CD4-positive, CD25-positive, alpha-beta regulatory T cell (primary cell): ENCODE data around the gene CCDC174. TPM values are rescaled to one million over a fixed set of nuclear protein-coding genes. Genes with fewer than 3 reads are reported as not detected.

Source experiments
- ATAC-seq, 2 donors: fragments of 150-1000 bp; cut with Tn5 transposase; one replicate each; pipeline ENCODE4 v1.10.0; 2021; ENCODE audit warnings: low read depth in 2 of 2, moderate number of reproducible peaks in 2 of 2, moderate library complexity in 1 of 2
- DNase-seq, 3 donors: peaks; one replicate each; pipeline versions ENCODE4 v3.0.0 to v3.0.0-alpha.2; 2012 to 2022; ENCODE audit warnings: mixed read lengths in 1 of 3
- H3K27ac ChIP-seq: one replicate; pipeline ENCODE4 v1.7.0; 2013; ENCODE audit warnings: mild to moderate bottlenecking, low read length; ENCODE audit not compliant: insufficient read depth, poor library complexity, severe bottlenecking
- H3K27me3 ChIP-seq: one replicate; pipeline ENCODE4 v1.7.0; 2013; ENCODE audit warnings: low read length; ENCODE audit not compliant: control insufficient read depth, insufficient read depth
- H3K36me3 ChIP-seq: one replicate; pipeline ENCODE4 v1.7.0; 2013; ENCODE audit warnings: mild to moderate bottlenecking, low read length, moderate library complexity; ENCODE audit not compliant: control insufficient read depth, insufficient read depth
- H3K4me1 ChIP-seq: 2 replicates; pipeline ENCODE4 v1.7.0; 2013; ENCODE audit warnings: mild to moderate bottlenecking, low read length; ENCODE audit not compliant: insufficient read depth, control insufficient read depth, poor library complexity, severe bottlenecking
- H3K4me3 ChIP-seq: one replicate; pipeline ENCODE4 v1.7.0; 2013; ENCODE audit warnings: low read depth, mild to moderate bottlenecking, low read length, moderate library complexity
- H3K9me3 ChIP-seq, 2 experiments: 1 replicate in 1 of 2; 2 replicates in 1 of 2; pipeline ENCODE4 v1.7.0; 2013; ENCODE audit warnings: low read length in 2 of 2, mild to moderate bottlenecking in 1 of 2, moderate library complexity in 1 of 2; ENCODE audit not compliant: control insufficient read depth in 2 of 2
- H3K27ac Mint-ChIP-seq, 3 donors: one replicate each; pipeline ENCODE4 v1.8.0; 2020 to 2022; ENCODE audit warnings: mild to moderate bottlenecking in 3 of 3, mixed read lengths in 3 of 3, moderate library complexity in 2 of 3
- H3K27me3 Mint-ChIP-seq: one replicate; pipeline ENCODE4 v1.8.0; 2022; ENCODE audit warnings: mild to moderate bottlenecking, mixed read lengths
- H3K36me3 Mint-ChIP-seq: one replicate; pipeline ENCODE4 v1.8.0; 2020; ENCODE audit warnings: mixed read lengths
- H3K4me1 Mint-ChIP-seq, 4 donors: one replicate each; pipeline ENCODE4 v1.8.0; 2020 to 2022; ENCODE audit warnings: mixed read lengths in 4 of 4, mild to moderate bottlenecking in 1 of 4
- H3K4me3 Mint-ChIP-seq, 4 donors: one replicate each; pipeline ENCODE4 v1.8.0; 2020 to 2022; ENCODE audit warnings: mild to moderate bottlenecking in 4 of 4, mixed read lengths in 4 of 4, moderate library complexity in 3 of 4
- H3K9me3 Mint-ChIP-seq, 7 donors: one replicate each; pipeline ENCODE4 v1.8.0; 2020 to 2022; ENCODE audit warnings: mixed read lengths in 7 of 7, mild to moderate bottlenecking in 3 of 7, moderate library complexity in 2 of 7
- polyA plus RNA-seq, 4 donors: library from polyadenylated mRNA; unstranded; fragments of 300-500 nt; fragmentation: Illumina TruSeq; gene quantifications; one replicate each; pipeline ENCODE4 v1.2.3, GENCODE V29; 2021
- total RNA-seq: library from RNA; stranded (reverse); gene quantifications from one replicate; pipeline ENCODE4 v1.2.3, GENCODE V29; 2022

CCDC174 gene
- total and polyA plus RNA-seq, 5 donors from 2014 or later, result 16.3 to 55.7 (median 21.3) TPM

- Mint-ChIP-seq H3K4me3 (no peak overlapping the region), H3K27me3 (no peaks in the 10 kb centered on the region), H3K4me1 (peaks cover 0 to 4% (median 1%) of the 10 kb centered on the region in 4 donors), H3K36me3 (peaks cover 23% of the 10 kb centered on the region), H3K27ac (no peak overlapping the region), H3K9me3 (peaks cover 0 to 4% (median 2%) of the 10 kb centered on the region in 7 donors)
- Histone ChIP-seq H3K4me3 (no peak overlapping the region), H3K36me3 (peaks cover 11% of the 10 kb centered on the region), H3K4me1 (no peaks in the 10 kb centered on the region), H3K27me3 (no peaks in the 10 kb centered on the region), H3K9me3 (no peaks in the 10 kb centered on the region), H3K27ac (no peak overlapping the region)
- DNase-seq (no peak), ATAC-seq (no peak)
Observed at GRCh38 chr3:14678015-14678503, 26.5 kb downstream of the CCDC174 start.

DNA sequence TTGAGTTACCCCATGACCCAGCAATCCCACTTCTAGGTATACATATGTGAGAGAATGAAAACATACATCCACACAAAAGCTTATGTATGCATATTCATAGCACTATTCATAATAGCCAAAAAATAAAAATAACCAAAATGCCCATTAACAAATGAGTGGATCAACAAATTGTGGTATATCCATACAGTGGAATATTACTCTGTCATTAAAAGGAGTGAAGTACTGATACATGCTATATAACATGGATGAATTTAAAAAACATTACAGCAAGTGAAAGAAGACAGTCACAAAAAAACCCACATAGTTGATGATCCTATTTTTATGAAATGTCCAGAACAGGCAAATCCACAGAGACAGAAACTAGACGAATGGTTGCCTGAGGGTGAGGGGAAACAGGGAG, 28.6 kb downstream of the CCDC174 start:
- ATAC-seq, result no peak
- peaks cover 0 to 2% (median 0%) of the 10 kb centered on the region in 4 donors for H3K4me1 Mint-ChIP-seq
- no peak overlapping the region for H3K27ac Mint-ChIP-seq

DNA sequence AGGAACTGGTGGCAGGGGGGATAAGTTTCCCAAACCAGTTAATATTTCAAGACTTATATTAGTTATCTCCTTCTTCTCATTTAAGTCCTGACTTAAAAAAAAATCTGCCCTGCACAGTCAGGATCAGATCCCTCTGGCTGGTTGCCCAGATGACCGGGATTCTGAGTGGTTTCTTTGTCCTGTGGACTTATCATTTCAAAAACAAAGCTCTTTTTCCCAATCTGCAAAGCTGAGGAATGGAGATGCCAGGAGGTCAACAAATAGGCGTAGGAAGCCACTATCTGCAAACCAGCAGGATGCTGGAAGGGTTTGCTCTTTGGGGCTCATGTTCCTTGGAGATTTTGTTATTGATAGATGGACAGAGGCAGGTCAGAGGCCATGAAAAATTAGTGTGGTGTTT, 29.2 kb downstream of the CCDC174 start:
- Mint-ChIP-seq H3K9me3 (peaks cover 0 to 4% (median 2%) of the 10 kb centered on the region in 7 donors), H3K36me3 (peaks cover 20% of the 10 kb centered on the region), H3K4me3 (no peak overlapping the region), H3K27me3 (no peaks in the 10 kb centered on the region), H3K27ac (no peak overlapping the region), H3K4me1 (no peaks in the 10 kb centered on the region)
- H3K27ac ChIP-seq, result no peak overlapping the region
- no peaks in the 10 kb centered on the region for H3K4me1 ChIP-seq
- ATAC-seq (no peak), DNase-seq (no peak)
- no peaks in the 10 kb centered on the region for H3K27me3 ChIP-seq
- no peaks in the 10 kb centered on the region for H3K9me3 ChIP-seq
- H3K36me3 ChIP-seq, result no peaks in the 10 kb centered on the region
- no peak overlapping the region for H3K4me3 ChIP-seq

More for the DNA sequence above, 28.6 kb downstream of the CCDC174 start:
- Histone ChIP-seq H3K4me3 (no peak overlapping the region), H3K9me3 (no peaks in the 10 kb centered on the region), H3K27ac (no peak overlapping the region), H3K36me3 (no peaks in the 10 kb centered on the region), H3K27me3 (no peaks in the 10 kb centered on the region), H3K4me1 (no peaks in the 10 kb centered on the region)
- peaks cover 0 to 4% (median 2%) of the 10 kb centered on the region in 7 donors for H3K9me3 Mint-ChIP-seq
- no peak overlapping the region for H3K4me3 Mint-ChIP-seq
- H3K36me3 Mint-ChIP-seq, result peaks cover 23% of the 10 kb centered on the region
- H3K27me3 Mint-ChIP-seq, result no peaks in the 10 kb centered on the region
- DNase-seq, result no peak

DNA sequence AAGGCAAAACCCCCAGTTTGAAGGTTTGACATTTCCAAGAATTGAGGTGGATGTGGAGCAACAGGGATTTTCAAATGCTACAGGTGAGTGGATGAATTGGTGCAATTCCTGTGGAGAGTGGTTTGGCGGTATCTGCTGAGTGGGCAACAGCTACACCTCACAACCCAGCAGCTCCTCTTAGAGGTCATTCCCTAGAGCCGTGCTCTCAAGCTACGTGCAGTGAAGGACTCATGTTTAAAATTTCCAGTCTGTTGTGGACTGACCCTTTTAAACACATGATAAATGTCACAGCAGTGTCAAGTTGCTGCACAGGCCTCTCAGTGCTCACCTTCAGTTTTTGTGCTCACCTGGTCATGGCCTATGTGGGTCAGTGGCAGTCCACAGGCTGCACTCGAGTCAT, 32.9 kb downstream of the CCDC174 start:
- H3K36me3 Mint-ChIP-seq, result peaks cover 16% of the 10 kb centered on the region
- peaks cover 2% of the 10 kb centered on the region for H3K27me3 ChIP-seq
- no peak overlapping the region for H3K4me3 Mint-ChIP-seq
- ATAC-seq (no peak), DNase-seq (no peak)
- no peaks in the 10 kb centered on the region for H3K9me3 ChIP-seq
- no peak overlapping the region for H3K27ac Mint-ChIP-seq
- H3K9me3 Mint-ChIP-seq, result peaks cover 0 to 4% (median 2%) of the 10 kb centered on the region in 7 donors
- H3K27ac ChIP-seq, result no peak overlapping the region
- no peaks in the 10 kb centered on the region for H3K36me3 ChIP-seq
- H3K4me1 ChIP-seq, result no peaks in the 10 kb centered on the region
- no peaks in the 10 kb centered on the region for H3K4me1 Mint-ChIP-seq
- H3K4me3 ChIP-seq, result no peak overlapping the region
- no peaks in the 10 kb centered on the region for H3K27me3 Mint-ChIP-seq

- H3K9me3 ChIP-seq, result no peaks in the 10 kb centered on the region
- H3K27me3 Mint-ChIP-seq, result no peaks in the 10 kb centered on the region
- H3K27me3 ChIP-seq, result peaks cover 5% of the 10 kb centered on the region
Observed at GRCh38 chr3:14685179-14685578, 33.6 kb downstream of the CCDC174 start.

GRCh38 chr3:14687360-14687759, 35.8 kb downstream of the CCDC174 start:
- Mint-ChIP-seq H3K27me3 (no peaks in the 10 kb centered on the region), H3K4me3 (no peak overlapping the region)
- H3K36me3 ChIP-seq, result no peaks in the 10 kb centered on the region

More at GRCh38 chr3:14685179-14685578, 33.6 kb downstream of the CCDC174 start:
- no peak overlapping the region for H3K27ac Mint-ChIP-seq
- DNase-seq, result no peak
- Histone ChIP-seq H3K27ac (no peak overlapping the region), H3K4me1 (no peaks in the 10 kb centered on the region), H3K36me3 (no peaks in the 10 kb centered on the region), H3K4me3 (no peak overlapping the region)
- H3K36me3 Mint-ChIP-seq, result peaks cover 13% of the 10 kb centered on the region
- peaks cover 0 to 2% (median 2%) of the 10 kb centered on the region in 7 donors for H3K9me3 Mint-ChIP-seq
- no peak overlapping the region for H3K4me3 Mint-ChIP-seq
- no peak for ATAC-seq
- no peaks in the 10 kb centered on the region for H3K4me1 Mint-ChIP-seq

GRCh38 chr3:14688525-14688924, 37.0 kb downstream of the CCDC174 start:
- H3K27me3 ChIP-seq, result peaks cover 9% of the 10 kb centered on the region
- DNase-seq (no peak), ATAC-seq (no peak)
- Mint-ChIP-seq H3K36me3 (peaks cover 5% of the 10 kb centered on the region), H3K27ac (no peak overlapping the region), H3K4me1 (no peaks in the 10 kb centered on the region), H3K9me3 (peaks cover 0 to 2% (median 0%) of the 10 kb centered on the region in 7 donors), H3K4me3 (no peak overlapping the region), H3K27me3 (no peaks in the 10 kb centered on the region)
- no peaks in the 10 kb centered on the region for H3K4me1 ChIP-seq
- no peaks in the 10 kb centered on the region for H3K36me3 ChIP-seq
- no peaks in the 10 kb centered on the region for H3K9me3 ChIP-seq
- H3K4me3 ChIP-seq, result no peak overlapping the region
- H3K27ac ChIP-seq, result no peak overlapping the region

More at GRCh38 chr3:14687360-14687759, 35.8 kb downstream of the CCDC174 start:
- Mint-ChIP-seq H3K4me1 (no peaks in the 10 kb centered on the region), H3K36me3 (peaks cover 3% of the 10 kb centered on the region), H3K9me3 (peaks cover 0 to 2% (median 0%) of the 10 kb centered on the region in 7 donors), H3K27ac (no peak overlapping the region)
- no peak overlapping the region for H3K4me3 ChIP-seq
- DNase-seq (no peak), ATAC-seq (no peak)
- no peaks in the 10 kb centered on the region for H3K4me1 ChIP-seq
- no peak overlapping the region for H3K27ac ChIP-seq
- no peaks in the 10 kb centered on the region for H3K9me3 ChIP-seq
- H3K27me3 ChIP-seq, result peaks cover 9% of the 10 kb centered on the region

DNA sequence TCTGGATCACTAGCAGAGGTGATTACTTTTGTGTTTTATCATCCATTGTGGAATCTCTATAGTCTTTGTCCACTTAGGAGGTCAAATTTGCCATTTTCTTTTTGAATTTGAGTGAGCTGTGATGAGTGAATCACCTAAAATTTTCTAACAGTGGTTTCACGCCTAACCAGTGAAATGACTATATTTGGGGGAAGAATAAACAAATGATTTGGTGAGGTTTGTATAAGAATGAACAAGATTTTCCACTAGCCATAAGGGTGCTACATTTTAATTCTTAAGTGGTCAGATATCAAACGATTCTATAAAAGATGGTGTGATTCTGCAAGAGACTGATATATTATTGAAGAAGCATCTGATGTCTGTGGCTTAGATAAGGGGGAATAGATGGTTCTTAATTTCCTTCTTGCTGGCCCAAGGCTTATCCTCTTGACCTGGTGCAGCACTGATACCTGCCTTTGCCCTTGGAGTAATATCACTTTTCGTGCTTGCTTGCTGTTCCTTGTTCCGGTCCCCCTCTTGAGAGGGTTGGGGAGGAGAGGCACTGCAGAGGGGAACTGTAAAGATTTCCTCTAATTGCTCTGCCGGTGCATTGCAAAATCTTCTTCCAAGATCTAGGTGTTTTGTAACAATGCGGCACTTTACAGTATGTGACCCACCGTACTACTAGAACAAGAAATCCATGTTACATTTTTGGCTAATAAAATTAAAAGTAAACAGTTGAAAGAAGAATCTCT, 37.9 kb downstream of the CCDC174 start:
- Mint-ChIP-seq H3K27ac (no peak overlapping the region), H3K4me1 (no peaks in the 10 kb centered on the region), H3K36me3 (peaks cover 5% of the 10 kb centered on the region), H3K27me3 (no peaks in the 10 kb centered on the region), H3K4me3 (no peak overlapping the region), H3K9me3 (peaks cover 0 to 2% (median 0%) of the 10 kb centered on the region in 7 donors)
- Histone ChIP-seq H3K4me1 (no peaks in the 10 kb centered on the region), H3K9me3 (no peaks in the 10 kb centered on the region), H3K27ac (no peak overlapping the region), H3K36me3 (no peaks in the 10 kb centered on the region), H3K4me3 (no peak overlapping the region), H3K27me3 (peaks cover 9% of the 10 kb centered on the region)
- no peak for ATAC-seq
- DNase-seq, result no peak
